Muscle layer of colon (tissue), 2 donors: ENCODE measurements around the gene FSTL5.

Experiments
- H3K27ac ChIP-seq: one replicate; pipeline ENCODE4 v1.7.0; 2013; ENCODE audit warnings: low read depth, mild to moderate bottlenecking, low read length, moderate library complexity
- H3K27me3 ChIP-seq, 2 donors: one replicate each; pipeline ENCODE4 v1.7.0; 2013; ENCODE audit warnings: low read length in 2 of 2, mild to moderate bottlenecking in 2 of 2; ENCODE audit not compliant: insufficient read depth in 2 of 2, control insufficient read depth in 1 of 2
- H3K36me3 ChIP-seq: one replicate; pipeline ENCODE4 v1.7.0; 2013; ENCODE audit warnings: mild to moderate bottlenecking, low read length; ENCODE audit not compliant: insufficient read depth
- H3K4me1 ChIP-seq: one replicate; pipeline ENCODE4 v1.7.0; 2013; ENCODE audit warnings: mild to moderate bottlenecking, low read length; ENCODE audit not compliant: insufficient read depth
- H3K4me3 ChIP-seq, 2 donors: one replicate each; pipeline ENCODE4 v1.7.0; 2013; ENCODE audit warnings: low read length in 2 of 2, low read depth in 1 of 2, mild to moderate bottlenecking in 1 of 2, moderate library complexity in 1 of 2
- H3K9ac ChIP-seq: one replicate; pipeline ENCODE4 v1.7.0; 2013; ENCODE audit warnings: low read length
- H3K9me3 ChIP-seq: one replicate; pipeline ENCODE4 v1.7.0; 2013; ENCODE audit warnings: mild to moderate bottlenecking, low read length
- donor health status: abdominal sarcoma.
- donor health status: Adenocarcinoma of cecum.

FSTL5 gene

DNA sequence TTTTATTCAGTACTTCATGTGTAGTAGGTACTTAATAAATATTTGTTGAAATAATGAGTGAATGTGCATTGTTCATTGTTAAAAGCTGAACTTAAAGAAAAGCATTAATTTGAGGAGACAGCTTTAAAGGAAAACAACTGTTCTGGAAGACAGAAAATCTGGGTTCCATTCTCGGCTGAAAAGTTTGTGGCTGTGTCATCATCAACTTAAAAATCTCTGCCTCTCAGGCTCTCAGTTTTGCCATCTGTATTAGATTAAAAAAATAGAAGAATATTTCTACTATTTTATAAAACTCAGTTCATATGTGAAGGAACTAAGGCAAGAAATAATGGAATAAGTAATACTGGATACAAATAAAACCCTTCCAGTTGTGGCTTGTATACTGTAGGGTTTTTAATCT lies 62.5 kb downstream of the FSTL5 start:
- no peaks in the 10 kb centered on the region for H3K9me3 ChIP-seq
- H3K36me3 ChIP-seq, result no peaks in the 10 kb centered on the region
- no peak overlapping the region for H3K27ac ChIP-seq
- no peaks in the 10 kb centered on the region for H3K27me3 ChIP-seq
- no peaks in the 10 kb centered on the region for H3K4me1 ChIP-seq
- H3K9ac ChIP-seq, result no peak overlapping the region
- no peak overlapping the region for H3K4me3 ChIP-seq

DNA sequence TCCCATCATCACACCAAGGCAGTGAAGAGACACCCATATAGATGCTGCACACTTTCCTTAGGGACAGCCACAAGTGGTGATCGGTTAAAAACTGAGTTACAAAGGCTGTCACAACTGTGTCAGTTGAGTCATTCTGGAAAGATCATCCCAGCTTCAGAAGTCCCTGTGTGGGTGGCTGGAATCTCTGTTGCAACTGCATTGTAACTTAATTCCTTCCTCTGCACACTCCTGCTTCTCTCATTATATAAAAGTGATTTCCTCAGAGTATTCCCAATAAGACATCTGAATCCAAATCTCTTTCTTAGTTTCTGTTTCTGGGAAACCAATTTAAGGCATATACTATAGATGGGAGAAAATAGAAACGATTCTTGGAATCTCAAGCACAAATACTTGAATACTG lies 88.1 kb downstream of the FSTL5 start:
- Histone ChIP-seq H3K27me3 (no peaks in the 10 kb centered on the region), H3K4me3 (no peak overlapping the region), H3K4me1 (no peaks in the 10 kb centered on the region), H3K36me3 (no peaks in the 10 kb centered on the region), H3K9me3 (no peaks in the 10 kb centered on the region), H3K27ac (no peak overlapping the region), H3K9ac (no peak overlapping the region)

DNA sequence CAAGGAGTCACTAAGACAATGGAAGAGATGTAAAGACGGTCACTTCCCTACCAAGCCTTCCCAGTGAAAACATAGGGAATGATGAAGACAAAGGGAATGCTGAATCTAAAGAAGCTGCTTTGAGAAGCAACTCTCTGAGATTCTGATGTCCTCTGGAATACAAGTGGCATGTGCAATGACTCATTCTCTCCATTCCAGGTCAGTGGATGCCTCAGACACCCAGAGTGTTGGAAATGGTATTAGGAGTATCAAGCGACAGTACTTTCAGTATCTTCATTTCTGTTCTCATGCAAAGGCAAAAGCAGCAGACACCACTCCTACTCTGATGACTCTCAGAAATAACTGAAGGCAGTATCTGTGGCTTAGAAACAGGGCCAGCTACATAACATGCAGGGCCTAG lies 102.6 kb downstream of the FSTL5 start:
- Histone ChIP-seq H3K4me3 (no peak overlapping the region), H3K4me1 (no peaks in the 10 kb centered on the region), H3K27ac (no peak overlapping the region), H3K27me3 (no peaks in the 10 kb centered on the region), H3K9ac (no peak overlapping the region), H3K9me3 (no peaks in the 10 kb centered on the region), H3K36me3 (no peaks in the 10 kb centered on the region)

DNA sequence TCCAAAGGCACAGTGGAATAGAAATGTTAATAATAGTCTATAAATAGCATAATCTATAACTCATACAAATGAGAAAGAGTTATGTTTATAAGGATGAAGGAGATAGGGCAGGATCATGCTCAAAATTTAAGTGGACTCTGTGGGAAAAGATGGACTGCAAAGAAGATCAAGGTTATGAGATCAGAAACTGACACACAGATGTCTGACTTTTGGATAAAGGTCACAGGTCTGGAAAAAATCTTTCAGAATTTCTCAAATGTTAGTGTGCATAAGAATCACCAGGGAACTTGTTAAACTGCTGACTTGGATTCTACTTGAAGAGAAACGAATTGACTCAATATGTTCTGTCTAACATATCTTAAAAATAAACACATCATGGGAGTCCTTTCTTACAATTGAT lies 104.1 kb downstream of the FSTL5 start:
- Histone ChIP-seq H3K27ac (no peak overlapping the region), H3K9ac (no peak overlapping the region), H3K9me3 (no peaks in the 10 kb centered on the region), H3K4me3 (no peak overlapping the region), H3K4me1 (no peaks in the 10 kb centered on the region), H3K27me3 (no peaks in the 10 kb centered on the region), H3K36me3 (no peaks in the 10 kb centered on the region)

DNA sequence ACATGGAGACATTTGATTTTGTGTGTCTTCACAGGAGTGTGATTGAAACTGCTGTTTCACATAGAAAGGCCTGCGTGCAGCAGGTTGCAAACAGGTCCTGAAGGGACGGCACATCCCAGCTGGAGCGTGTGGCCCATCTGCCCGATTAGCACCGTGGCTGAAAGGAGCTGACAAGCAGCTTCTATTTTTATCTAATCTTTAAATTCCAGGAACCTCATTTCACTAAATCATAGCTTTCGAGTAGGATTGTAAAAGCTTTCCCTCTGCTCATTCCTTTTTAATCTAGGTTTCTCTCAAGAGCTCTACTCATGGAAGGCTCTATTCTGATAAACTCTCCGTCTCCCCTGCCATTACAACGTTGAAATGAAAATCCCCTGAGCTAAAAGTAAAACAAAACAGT lies 106.8 kb downstream of the FSTL5 start:
- H3K9me3 ChIP-seq, result no peaks in the 10 kb centered on the region
- no peaks in the 10 kb centered on the region for H3K27me3 ChIP-seq
- no peak overlapping the region for H3K27ac ChIP-seq
- no peak overlapping the region for H3K4me3 ChIP-seq
- no peak overlapping the region for H3K9ac ChIP-seq
- H3K4me1 ChIP-seq, result no peaks in the 10 kb centered on the region
- H3K36me3 ChIP-seq, result no peaks in the 10 kb centered on the region

DNA sequence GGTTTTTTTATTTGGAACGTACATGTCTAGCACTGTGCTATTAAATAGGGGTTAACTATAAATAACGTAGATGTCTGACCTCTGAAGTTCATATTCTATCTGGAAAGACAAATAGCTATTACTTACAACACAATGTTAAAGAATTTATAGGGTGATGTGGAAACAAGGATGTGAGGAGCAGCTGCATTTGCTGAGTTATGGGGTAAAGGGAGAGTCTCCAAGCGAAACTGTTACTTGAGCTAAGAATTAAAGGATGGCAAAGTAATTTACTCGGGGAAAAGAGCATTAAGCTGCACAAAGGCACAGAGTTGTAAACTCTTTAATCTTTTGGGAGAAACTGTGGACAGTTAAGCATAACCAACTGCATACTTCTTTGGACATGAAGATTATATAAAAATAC lies 117.7 kb downstream of the FSTL5 start:
- Histone ChIP-seq H3K4me3 (no peak overlapping the region), H3K9me3 (no peaks in the 10 kb centered on the region), H3K27me3 (no peaks in the 10 kb centered on the region), H3K9ac (no peak overlapping the region), H3K36me3 (no peaks in the 10 kb centered on the region), H3K4me1 (no peaks in the 10 kb centered on the region), H3K27ac (no peak overlapping the region)

DNA sequence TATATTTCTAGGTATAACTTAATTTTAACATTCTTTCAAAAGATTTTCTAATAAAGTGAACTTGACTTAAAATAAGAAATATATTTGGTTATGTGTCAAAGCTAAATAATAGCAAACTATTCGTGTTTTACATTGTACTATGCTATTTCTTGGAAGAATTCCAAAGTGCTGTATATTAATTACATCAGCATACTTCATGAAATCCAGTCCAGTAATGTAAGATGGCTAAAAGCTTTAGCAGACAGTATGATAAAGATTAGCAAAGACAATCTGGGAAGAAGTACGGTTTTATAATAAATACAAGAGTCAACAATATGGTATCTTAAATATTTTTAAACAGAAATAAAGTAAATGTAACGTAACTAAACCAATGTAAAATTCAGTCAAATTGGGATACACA lies 125.7 kb downstream of the FSTL5 start:
- no peaks in the 10 kb centered on the region for H3K9me3 ChIP-seq
- no peaks in the 10 kb centered on the region for H3K27me3 ChIP-seq
- no peak overlapping the region for H3K27ac ChIP-seq
- H3K36me3 ChIP-seq, result no peaks in the 10 kb centered on the region
- no peaks in the 10 kb centered on the region for H3K4me1 ChIP-seq
- H3K9ac ChIP-seq, result no peak overlapping the region
- no peak overlapping the region for H3K4me3 ChIP-seq

DNA sequence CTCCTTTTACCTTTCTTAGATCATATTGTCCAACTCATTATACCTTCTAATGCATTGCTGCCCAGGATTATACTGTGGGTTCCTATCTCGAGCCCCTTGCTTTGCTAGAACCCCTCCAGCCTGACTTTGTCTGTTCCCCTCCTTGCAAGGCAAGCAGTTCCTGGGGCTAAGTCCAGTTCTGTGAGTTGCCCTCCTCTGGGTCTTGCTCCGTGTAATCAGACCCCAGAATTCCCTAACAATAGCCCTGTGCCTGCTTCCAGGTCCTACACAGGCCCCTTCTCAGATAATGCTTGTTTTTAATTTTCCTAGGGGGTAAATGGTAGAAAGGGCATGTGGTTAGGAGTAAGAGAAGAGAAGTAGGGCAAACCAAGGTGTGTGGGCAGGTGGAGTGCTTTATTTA lies 145.9 kb downstream of the FSTL5 start:
- no peak overlapping the region for H3K9ac ChIP-seq
- no peaks in the 10 kb centered on the region for H3K36me3 ChIP-seq
- H3K27me3 ChIP-seq, result no peaks in the 10 kb centered on the region
- H3K27ac ChIP-seq, result no peak overlapping the region
- no peak overlapping the region for H3K4me3 ChIP-seq
- no peaks in the 10 kb centered on the region for H3K9me3 ChIP-seq
- no peaks in the 10 kb centered on the region for H3K4me1 ChIP-seq

DNA sequence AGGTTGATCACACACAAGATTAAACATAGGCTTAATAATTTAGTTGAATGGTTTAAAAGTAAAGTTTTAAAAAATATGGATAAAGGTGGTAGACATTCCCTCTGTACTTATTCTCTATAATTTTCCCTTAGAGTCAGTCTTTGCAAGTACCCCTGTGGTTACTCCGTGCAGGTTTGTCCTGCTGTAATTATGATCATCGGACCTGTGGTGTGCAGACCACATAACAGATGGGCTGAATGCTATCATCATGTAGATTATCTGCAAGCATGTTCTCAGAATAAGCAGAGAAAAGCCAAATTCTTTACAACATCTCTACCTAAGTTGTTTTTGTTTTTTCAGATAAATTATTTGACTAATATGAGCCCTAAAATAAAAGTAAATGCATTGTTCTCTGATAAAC lies 146.8 kb downstream of the FSTL5 start:
- Histone ChIP-seq H3K9ac (no peak overlapping the region), H3K9me3 (no peaks in the 10 kb centered on the region), H3K4me1 (no peaks in the 10 kb centered on the region), H3K4me3 (no peak overlapping the region), H3K36me3 (no peaks in the 10 kb centered on the region), H3K27me3 (no peaks in the 10 kb centered on the region), H3K27ac (no peak overlapping the region)

DNA sequence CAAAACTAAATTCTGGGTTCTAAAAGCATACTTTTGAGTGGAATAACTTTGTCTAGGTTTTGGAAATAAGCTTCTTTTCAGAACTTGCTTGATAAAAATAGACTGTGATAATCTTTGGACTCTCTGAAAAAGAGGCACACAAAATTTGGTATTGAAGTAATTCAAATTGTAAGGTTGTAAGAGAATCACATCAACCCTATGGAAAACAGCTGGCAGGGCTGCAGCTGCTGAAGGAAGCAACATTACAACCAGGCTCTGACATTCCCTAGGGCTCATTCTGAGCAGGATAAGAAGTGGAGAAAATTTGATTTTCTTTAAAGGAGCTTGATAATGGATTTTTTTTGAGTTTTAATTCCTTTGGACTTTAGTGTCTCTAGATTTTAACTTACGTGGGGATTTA lies 147.6 kb downstream of the FSTL5 start:
- H3K4me3 ChIP-seq, result no peak overlapping the region
- H3K9ac ChIP-seq, result no peak overlapping the region
- no peak overlapping the region for H3K27ac ChIP-seq
- no peaks in the 10 kb centered on the region for H3K4me1 ChIP-seq
- no peaks in the 10 kb centered on the region for H3K9me3 ChIP-seq
- H3K36me3 ChIP-seq, result no peaks in the 10 kb centered on the region
- H3K27me3 ChIP-seq, result no peaks in the 10 kb centered on the region

DNA sequence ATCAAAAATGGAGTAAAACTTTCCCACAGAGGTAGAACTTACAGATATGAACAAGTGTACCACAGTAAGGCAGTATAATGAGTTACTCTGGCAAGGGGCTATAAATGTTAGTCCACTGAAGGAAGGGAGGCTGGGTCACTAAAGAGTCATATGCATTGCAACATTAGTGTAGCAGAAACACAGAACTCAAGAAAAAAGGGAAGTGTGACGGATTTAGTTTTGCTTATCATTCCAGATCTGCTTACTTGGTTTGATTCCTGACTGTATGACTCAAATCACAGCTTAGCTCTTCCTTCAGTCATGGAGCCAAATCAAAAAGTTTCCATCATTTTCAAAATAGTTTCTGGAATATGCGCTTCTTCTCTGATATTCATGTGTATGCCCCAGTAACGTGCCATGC lies 148.7 kb downstream of the FSTL5 start:
- H3K36me3 ChIP-seq, result no peaks in the 10 kb centered on the region
- H3K9me3 ChIP-seq, result no peaks in the 10 kb centered on the region
- no peak overlapping the region for H3K27ac ChIP-seq
- no peak overlapping the region for H3K9ac ChIP-seq
- H3K4me3 ChIP-seq, result no peak overlapping the region
- H3K4me1 ChIP-seq, result no peaks in the 10 kb centered on the region
- H3K27me3 ChIP-seq, result no peaks in the 10 kb centered on the region

DNA sequence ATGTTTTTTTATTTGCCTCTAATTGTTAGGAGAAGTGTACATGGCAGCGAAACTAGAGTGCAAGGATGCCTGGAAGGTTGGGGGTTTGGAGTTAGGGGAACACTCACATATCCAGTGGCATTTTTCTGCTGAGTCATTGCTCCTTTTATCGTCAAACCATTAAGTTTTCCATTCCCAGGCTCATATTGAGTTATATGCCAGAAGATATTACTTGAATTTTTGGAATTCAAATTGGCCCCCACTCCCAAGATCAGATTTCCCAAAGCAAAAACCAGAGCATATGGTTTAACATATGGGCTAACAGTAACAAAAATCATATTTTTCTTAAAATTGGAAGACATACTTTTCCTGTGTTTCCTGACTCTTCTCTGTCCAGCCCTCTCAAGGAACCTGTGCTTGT lies 152.7 kb downstream of the FSTL5 start:
- Histone ChIP-seq H3K27me3 (no peaks in the 10 kb centered on the region), H3K27ac (no peak overlapping the region), H3K4me1 (no peaks in the 10 kb centered on the region), H3K4me3 (no peak overlapping the region), H3K9ac (no peak overlapping the region), H3K9me3 (no peaks in the 10 kb centered on the region), H3K36me3 (no peaks in the 10 kb centered on the region)
